GM21526 (cell line): ENCODE data around the gene FOXP1.

Experiments
- ATAC-seq: cut with Tn5 transposase; IDR thresholded peaks from one replicate; pipeline ENCODE4 v1.9.1; 2021; ENCODE audit warnings: moderate library complexity; ENCODE audit not compliant: unreplicated experiment, low FRiP score

Gene FOXP1

GRCh38 chr3:71145954-71146353 lies 437.6 kb downstream of the FOXP1 start:
- ATAC-seq, result no peak

GRCh38 chr3:71144525-71145253 lies 438.8 kb downstream of the FOXP1 start:
- ATAC-seq, result no peak

GRCh38 chr3:71143493-71143892 lies 440.0 kb downstream of the FOXP1 start:
- no peak for ATAC-seq

- no peak for ATAC-seq
Observed at GRCh38 chr3:71142441-71143161, 440.9 kb downstream of the FOXP1 start.

- ATAC-seq, result no peak
Observed at GRCh38 chr3:71140477-71140876, 443.1 kb downstream of the FOXP1 start.

GRCh38 chr3:71139496-71139895 lies 444.0 kb downstream of the FOXP1 start:
- ATAC-seq, result no peak

- ATAC-seq, result no peak
Observed at GRCh38 chr3:71138410-71138809, 445.1 kb downstream of the FOXP1 start.

GRCh38 chr3:71136276-71136675 lies 447.3 kb downstream of the FOXP1 start:
- no peak for ATAC-seq

GRCh38 chr3:71135373-71136088 lies 448.0 kb downstream of the FOXP1 start:
- no peak for ATAC-seq

- ATAC-seq, result no peak
Observed at GRCh38 chr3:71134521-71134920, 449.0 kb downstream of the FOXP1 start.

- no peak for ATAC-seq
Observed at GRCh38 chr3:71133865-71134264, 449.7 kb downstream of the FOXP1 start.

GRCh38 chr3:71132995-71133730 lies 450.4 kb downstream of the FOXP1 start:
- no peak for ATAC-seq

GRCh38 chr3:71131375-71132314 lies 451.9 kb downstream of the FOXP1 start:
- no peak for ATAC-seq

GRCh38 chr3:71130471-71131374 lies 452.8 kb downstream of the FOXP1 start:
- ATAC-seq, result no peak

- no peak for ATAC-seq
Observed at GRCh38 chr3:71129611-71130431, 453.7 kb downstream of the FOXP1 start.

GRCh38 chr3:71128961-71129360 lies 454.6 kb downstream of the FOXP1 start:
- no peak for ATAC-seq

GRCh38 chr3:71127844-71128243 lies 455.7 kb downstream of the FOXP1 start:
- no peak for ATAC-seq
